Astrocyte of the spinal cord (primary cell): Measurements from ENCODE around the gene TMEM94.

Experiments
- DNase-seq: peaks from one replicate; pipeline ENCODE4 v3.0.0; 2011; ENCODE audit warnings: low read depth, low spot score
- H3K4me3 ChIP-seq: 2 replicates; pipeline ENCODE4 v1.5.1; 2011; ENCODE audit warnings: low read depth, mild to moderate bottlenecking, low read length, moderate library complexity
- in situ Hi-C: cut with HindIII; loops from 2 replicates; pipeline ENCODE4 v1.10.0; 2017; ENCODE audit warnings: low sequenced_read_pairs
- TF ChIP-seq, protein P1 (sequence below): IDR thresholded peaks from 2 replicates; pipeline ENCODE4 v1.5.1; 2012; ENCODE audit warnings: low read depth, mild to moderate bottlenecking, low read length, inconsistent platforms

Gene TMEM94

DNA sequence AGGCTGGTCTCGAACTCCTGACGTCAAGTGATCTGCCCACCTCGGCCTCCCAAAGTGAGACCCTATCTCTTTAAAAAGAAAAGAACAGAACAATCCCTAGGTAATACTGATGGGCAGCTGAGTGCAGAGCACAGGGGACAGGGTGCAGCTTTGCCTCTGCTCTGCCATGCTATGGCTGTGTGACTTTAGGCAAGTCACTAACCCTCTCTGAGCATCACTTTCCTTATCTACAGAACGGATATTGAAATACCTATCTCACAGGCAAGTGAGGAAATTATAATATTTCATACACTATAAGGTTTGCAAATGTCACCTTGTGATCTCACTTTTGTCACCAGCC, 54.8 kb downstream of the TMEM94 start:
- in situ Hi-C loops, result no loop called here
- H3K4me3 ChIP-seq, result no peak overlapping the region
- DNase-seq, result no peak
- TF ChIP-seq, protein P1, sequence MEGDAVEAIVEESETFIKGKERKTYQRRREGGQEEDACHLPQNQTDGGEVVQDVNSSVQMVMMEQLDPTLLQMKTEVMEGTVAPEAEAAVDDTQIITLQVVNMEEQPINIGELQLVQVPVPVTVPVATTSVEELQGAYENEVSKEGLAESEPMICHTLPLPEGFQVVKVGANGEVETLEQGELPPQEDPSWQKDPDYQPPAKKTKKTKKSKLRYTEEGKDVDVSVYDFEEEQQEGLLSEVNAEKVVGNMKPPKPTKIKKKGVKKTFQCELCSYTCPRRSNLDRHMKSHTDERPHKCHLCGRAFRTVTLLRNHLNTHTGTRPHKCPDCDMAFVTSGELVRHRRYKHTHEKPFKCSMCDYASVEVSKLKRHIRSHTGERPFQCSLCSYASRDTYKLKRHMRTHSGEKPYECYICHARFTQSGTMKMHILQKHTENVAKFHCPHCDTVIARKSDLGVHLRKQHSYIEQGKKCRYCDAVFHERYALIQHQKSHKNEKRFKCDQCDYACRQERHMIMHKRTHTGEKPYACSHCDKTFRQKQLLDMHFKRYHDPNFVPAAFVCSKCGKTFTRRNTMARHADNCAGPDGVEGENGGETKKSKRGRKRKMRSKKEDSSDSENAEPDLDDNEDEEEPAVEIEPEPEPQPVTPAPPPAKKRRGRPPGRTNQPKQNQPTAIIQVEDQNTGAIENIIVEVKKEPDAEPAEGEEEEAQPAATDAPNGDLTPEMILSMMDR, result no peak

DNA sequence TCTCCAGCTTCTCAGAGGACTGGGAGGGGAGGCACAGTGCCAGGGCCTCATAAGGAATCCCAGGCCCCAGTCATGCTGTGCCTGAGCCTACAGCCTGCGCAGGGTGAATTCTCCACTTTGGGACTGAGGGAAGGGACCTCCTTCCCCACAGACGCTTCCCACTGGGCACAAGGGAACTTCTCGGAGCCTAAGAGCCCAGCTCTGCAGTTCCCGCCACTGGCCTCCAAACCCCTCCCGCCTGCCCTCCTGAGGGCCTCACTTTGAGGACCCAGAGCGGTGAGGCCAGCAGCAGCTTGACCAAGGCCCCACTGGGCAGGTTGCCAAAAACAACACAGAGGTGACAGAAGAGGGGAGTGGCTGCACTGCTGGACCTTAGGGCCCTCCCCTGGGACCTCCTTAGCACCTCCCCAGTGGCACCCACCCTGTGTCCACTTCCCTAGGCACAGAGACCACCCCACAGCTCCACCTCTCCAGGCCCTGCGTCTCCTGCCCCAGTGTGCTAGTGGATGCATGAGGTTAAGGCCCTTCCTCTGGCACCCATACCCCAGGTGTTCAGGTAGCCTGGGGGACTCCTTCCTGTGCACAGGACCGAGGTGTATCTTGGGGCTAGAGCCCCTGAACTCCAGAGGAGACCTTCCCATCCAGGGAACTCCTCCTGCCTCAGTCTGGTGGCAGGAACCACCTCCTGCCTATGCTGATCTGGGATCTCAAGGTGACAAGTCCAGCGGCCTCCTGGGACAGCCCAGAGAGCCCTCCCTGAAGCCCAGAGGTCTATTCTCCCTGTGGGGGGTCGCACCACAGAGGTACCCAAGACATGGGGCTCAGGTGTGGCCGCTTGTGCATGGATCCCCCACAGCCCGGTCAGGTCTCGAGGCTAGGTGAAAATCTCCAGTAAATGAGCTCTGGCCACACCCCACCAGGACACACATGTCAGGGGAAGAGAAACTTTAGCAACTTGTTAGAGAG, 55.5 kb downstream of the TMEM94 start:
- in situ Hi-C loops, result no loop called here
- H3K4me3 ChIP-seq, result no peak overlapping the region
- TF ChIP-seq, protein P1, result no peak
- DNase-seq, result no peak

DNA sequence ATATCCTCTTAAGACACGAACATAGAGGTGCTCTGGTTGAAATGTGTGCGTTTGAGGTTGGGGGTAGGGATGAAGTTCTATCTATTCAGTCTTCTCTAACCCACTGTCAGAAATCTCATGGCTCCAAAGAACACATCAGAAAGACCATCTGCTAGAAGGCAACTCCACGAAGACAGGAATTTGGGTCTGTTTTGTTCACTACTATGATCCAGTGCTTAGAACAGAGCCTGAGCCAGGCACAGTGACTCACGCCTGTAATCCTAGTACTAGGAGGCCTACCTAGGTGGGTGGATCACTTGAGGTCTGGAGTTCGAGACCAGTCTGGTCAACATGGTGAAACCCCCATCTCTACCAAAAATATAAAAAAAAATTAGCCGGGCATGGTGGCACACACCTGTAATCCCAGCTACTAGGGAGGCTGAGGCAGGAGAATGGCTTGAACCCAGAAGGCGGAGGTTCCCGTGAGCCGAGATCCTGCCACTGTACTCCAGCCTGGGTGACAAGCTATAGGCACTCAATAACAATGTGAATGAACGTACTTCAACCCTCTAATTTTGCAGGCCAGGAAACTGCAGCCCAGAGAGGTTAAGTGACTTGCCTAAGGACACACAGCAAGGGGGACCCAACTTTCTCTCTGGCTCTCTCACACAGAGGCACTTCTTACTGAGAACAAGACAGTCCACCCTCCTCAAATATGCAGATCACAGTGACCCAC, 56.6 kb downstream of the TMEM94 start:
- H3K4me3 ChIP-seq, result no peak overlapping the region
- no peak for DNase-seq
- in situ Hi-C loops, result no loop called here
- TF ChIP-seq, protein P1, result no peak

DNA sequence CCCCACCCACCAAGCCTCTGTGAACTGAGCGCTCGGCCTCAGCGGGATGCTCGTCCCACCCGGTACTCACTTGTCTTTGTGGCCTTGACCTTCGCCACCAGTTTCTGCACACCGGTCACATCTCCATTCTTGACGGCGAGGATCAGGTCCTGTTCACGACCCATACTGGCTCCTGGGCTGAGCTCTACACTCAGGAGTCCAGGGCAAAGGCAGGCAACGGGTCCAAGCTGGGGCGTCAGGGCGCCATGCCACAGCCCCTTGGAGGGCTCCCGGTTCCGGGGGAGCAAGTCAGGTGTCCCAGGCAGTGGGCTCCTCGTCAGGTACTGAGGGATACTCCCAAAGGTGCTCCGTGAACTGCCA, 57.2 kb downstream of the TMEM94 start:
- TF ChIP-seq, protein P1, result no peak
- peak overlapping the region; percentile 72 for H3K4me3 ChIP-seq
- in situ Hi-C loops, result no loop called here
- DNase-seq, result no peak

DNA sequence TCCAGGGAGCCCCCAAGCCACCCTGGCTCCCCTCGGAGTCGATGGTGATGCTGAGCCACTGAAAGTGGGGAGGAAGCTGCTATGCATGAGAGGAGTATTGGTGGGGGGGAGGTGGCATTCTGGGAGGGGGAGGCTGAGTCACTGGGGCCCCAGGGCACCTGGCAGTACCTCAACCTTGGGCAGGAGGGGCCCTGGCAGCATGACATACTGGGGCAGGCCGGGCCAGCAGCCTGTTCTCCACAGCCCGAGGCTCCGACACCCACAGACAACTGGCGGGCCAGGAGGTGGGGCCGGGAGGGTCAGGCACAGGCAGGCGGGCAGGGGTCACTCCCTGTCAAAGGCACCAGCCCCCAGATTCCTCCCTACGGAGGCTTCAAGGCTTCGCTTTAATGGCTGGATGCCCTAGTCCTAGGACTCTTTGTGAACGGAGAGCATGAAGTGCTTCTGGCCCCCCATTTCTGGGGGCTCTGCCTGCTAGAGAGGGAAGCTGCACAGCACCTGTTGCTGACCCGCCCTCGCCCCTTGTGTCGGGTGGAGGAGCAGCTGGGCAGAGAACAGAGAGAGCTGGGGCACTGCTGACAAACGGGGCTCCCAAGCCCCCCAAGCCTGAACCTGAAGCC, 58.0 kb downstream of the TMEM94 start:
- H3K4me3 ChIP-seq, result peak overlapping the region; percentile 72
- in situ Hi-C loops, result no loop called here
- TF ChIP-seq, protein P1, result no peak
- DNase-seq, result no peak

DNA sequence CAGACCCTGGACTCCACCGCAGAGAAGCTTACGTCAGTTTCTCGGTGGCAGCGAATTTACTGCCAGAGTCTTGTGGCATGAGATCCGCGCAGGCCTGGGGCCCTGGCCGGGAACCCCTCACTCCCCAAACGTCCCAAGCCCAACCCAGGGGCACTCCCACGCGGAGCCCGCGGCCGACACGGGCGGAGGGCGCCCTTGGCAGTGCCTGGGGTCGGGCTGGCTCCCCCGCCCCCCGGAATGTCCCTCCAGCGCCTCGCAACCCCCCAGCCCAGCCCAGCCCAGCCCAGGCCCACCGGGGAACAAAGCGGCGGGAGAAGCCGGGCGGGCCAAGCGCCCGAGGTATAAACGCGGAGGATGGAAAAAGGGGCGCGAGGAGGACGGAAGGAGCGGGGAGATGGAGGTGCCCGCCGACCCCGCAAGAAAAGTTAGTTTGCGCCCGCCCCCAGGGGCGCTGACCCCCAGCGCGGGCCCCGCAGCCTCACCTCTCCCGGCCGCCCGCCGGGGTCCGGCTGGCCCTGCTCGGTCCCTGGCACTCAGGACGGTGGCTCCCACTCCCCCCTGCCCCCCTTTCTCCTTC, 58.6 kb downstream of the TMEM94 start:
- no peak for DNase-seq
- in situ Hi-C loops, result no loop called here
- TF ChIP-seq, protein P1, result no peak
- H3K4me3 ChIP-seq, result peak overlapping the region; percentile 72
